Upper lobe of right lung (tissue), 1 donor: Measurements from ENCODE around the gene HYAL4. TPM values are rescaled to one million over a fixed set of nuclear protein-coding genes. Genes with fewer than 3 reads are reported as not detected.

Source experiments
- ATAC-seq: fragments of 200-7000 bp; cut with Tn5 transposase; one replicate; pipeline ENCODE4 v1.9.1; 2020; ENCODE audit warnings: mild to moderate bottlenecking, moderate library complexity
- DNase-seq: peaks from one replicate; pipeline ENCODE4 v3.0.0-alpha.2; 2020
- H3K27ac ChIP-seq: fragments of 200-600 bp; one replicate; pipeline ENCODE4 v1.8.0; 2022
- H3K27me3 ChIP-seq: fragments of 200-600 bp; one replicate; pipeline ENCODE4 v1.8.0; 2022; ENCODE audit warnings: mild to moderate bottlenecking
- H3K36me3 ChIP-seq: fragments of 200-600 bp; one replicate; pipeline ENCODE4 v1.8.0; 2022
- H3K4me1 ChIP-seq: fragments of 200-600 bp; one replicate; pipeline ENCODE4 v1.8.0; 2022
- H3K4me3 ChIP-seq: fragments of 200-600 bp; one replicate; pipeline ENCODE4 v1.8.0; 2022; ENCODE audit warnings: mild to moderate bottlenecking
- H3K9me3 ChIP-seq: fragments of 200-600 bp; one replicate; pipeline ENCODE4 v1.8.0; 2022
- intact Hi-C: fragments of 100-400 bp; cut with DNase I; formaldehyde crosslinking; loops from one replicate; pipeline ENCODE4 v1.11.0; 2022
- total RNA-seq: library from RNA; stranded (reverse); fragmentation: NEBNext Ultra II Directional; extraction: Animal tissue kit (Norgen Biotek cat#: 25700); gene quantifications from one replicate; pipeline ENCODE4 v1.2.1, GENCODE V29; 2021
- TF ChIP-seq, protein P1 (sequence below): fragments of 200-600 bp; IDR thresholded peaks from one replicate; pipeline ENCODE4 v1.8.0; 2022; ENCODE audit warnings: antibody characterized with exemption
- donor health status: DM: no; HTN: yes; CAD: no; lungs with severe emphysema.

HYAL4 gene
- total RNA-seq, 1 donor from 2014 or later = not detected

DNA sequence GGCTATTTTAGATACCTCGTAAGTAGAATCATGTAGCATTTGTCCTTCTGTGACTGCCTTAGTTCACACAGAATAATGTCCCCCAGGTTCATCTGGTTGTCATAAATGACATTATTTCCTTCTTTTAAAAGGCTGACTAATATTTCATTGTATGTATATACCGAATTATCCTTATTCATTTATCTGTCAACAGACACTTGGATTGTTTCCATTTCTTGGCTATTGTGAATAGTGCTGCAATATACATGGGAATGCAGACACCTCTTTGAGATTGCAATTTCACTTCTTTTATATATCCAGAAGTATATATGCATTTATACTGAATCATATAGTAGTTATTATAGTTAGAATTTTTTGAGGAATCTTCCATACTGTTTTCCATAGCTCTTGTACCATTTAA lies 24.1 kb upstream of the HYAL4 start:
- H3K27ac ChIP-seq = no peak overlapping the region
- intact Hi-C loops = no loop called here
- no peak overlapping the region for H3K4me3 ChIP-seq
- TF ChIP-seq, protein P1, sequence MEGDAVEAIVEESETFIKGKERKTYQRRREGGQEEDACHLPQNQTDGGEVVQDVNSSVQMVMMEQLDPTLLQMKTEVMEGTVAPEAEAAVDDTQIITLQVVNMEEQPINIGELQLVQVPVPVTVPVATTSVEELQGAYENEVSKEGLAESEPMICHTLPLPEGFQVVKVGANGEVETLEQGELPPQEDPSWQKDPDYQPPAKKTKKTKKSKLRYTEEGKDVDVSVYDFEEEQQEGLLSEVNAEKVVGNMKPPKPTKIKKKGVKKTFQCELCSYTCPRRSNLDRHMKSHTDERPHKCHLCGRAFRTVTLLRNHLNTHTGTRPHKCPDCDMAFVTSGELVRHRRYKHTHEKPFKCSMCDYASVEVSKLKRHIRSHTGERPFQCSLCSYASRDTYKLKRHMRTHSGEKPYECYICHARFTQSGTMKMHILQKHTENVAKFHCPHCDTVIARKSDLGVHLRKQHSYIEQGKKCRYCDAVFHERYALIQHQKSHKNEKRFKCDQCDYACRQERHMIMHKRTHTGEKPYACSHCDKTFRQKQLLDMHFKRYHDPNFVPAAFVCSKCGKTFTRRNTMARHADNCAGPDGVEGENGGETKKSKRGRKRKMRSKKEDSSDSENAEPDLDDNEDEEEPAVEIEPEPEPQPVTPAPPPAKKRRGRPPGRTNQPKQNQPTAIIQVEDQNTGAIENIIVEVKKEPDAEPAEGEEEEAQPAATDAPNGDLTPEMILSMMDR = no peak
- no peaks in the 10 kb centered on the region for H3K36me3 ChIP-seq
- H3K9me3 ChIP-seq = no peaks in the 10 kb centered on the region
- DNase-seq (no peak), ATAC-seq (no peak)
- H3K4me1 ChIP-seq = no peaks in the 10 kb centered on the region
- H3K27me3 ChIP-seq = no peaks in the 10 kb centered on the region

DNA sequence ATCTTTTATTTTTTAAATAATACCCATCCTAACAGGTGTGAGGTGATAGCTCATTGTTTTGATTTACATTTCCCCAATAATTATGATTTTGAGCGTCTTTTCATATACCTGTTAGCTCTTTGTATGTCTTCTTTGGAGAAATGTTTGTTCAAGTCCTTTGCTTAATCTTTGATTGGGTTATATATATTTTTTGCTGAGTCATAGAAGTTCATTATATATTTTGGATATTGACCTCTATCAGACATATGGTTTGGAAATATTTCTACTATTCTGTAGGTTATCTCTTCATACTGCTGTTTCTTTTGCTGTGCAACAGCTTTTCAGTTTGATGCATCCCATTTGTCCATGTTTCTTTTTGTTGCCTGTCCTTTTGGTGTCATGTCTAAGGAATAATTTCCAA lies 23.6 kb upstream of the HYAL4 start:
- no peak for ATAC-seq
- intact Hi-C loops = no loop called here
- TF ChIP-seq, protein P1 = no peak

GRCh38 chr7:123823898-123824753 lies 20.8 kb upstream of the HYAL4 start:
- TF ChIP-seq, protein P1 = no peak
- no peaks in the 10 kb centered on the region for H3K9me3 ChIP-seq
- intact Hi-C loops = no loop called here
- H3K27ac ChIP-seq = no peak overlapping the region
- DNase-seq (no peak), ATAC-seq (no peak)
- no peak overlapping the region for H3K4me3 ChIP-seq
- no peaks in the 10 kb centered on the region for H3K4me1 ChIP-seq
- no peaks in the 10 kb centered on the region for H3K36me3 ChIP-seq
- H3K27me3 ChIP-seq = no peaks in the 10 kb centered on the region

More for the DNA sequence above, 23.6 kb upstream of the HYAL4 start:
- H3K36me3 ChIP-seq = no peaks in the 10 kb centered on the region
- H3K4me3 ChIP-seq = no peak overlapping the region
- H3K4me1 ChIP-seq = no peaks in the 10 kb centered on the region
- no peak for DNase-seq
- no peaks in the 10 kb centered on the region for H3K27me3 ChIP-seq
- no peak overlapping the region for H3K27ac ChIP-seq
- H3K9me3 ChIP-seq = no peaks in the 10 kb centered on the region

- TF ChIP-seq, protein P1 = no peak
- Histone ChIP-seq H3K4me3 (no peak overlapping the region), H3K4me1 (no peaks in the 10 kb centered on the region), H3K36me3 (no peaks in the 10 kb centered on the region), H3K9me3 (no peaks in the 10 kb centered on the region), H3K27me3 (no peaks in the 10 kb centered on the region), H3K27ac (no peak overlapping the region)
- ATAC-seq (peak; percentile 84), DNase-seq (no peak)
- intact Hi-C loops = no loop called here
Measured at GRCh38 chr7:123824754-123825067, 20.3 kb upstream of the HYAL4 start.

DNA sequence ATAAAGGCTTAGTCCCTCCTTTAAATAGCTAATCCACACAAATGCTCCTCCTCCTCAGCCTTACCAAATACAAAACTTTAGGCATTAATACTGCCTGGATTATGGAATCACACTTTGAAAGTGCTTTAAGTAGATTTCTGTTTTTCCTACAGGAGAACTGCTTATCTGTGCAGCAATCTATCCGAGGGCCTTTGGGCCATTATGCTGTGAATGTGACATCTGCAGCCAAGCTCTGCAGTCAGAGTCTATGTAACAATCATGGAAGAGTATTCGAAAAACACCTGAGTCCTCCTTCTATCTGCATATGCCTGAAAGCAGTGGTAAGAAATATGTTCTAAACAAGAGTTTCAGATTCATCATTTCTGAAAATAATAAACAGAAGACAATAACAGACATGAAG lies 16.2 kb upstream of the HYAL4 start:
- Histone ChIP-seq H3K4me3 (no peak overlapping the region), H3K36me3 (no peaks in the 10 kb centered on the region), H3K9me3 (no peaks in the 10 kb centered on the region), H3K4me1 (no peaks in the 10 kb centered on the region), H3K27ac (no peak overlapping the region), H3K27me3 (no peaks in the 10 kb centered on the region)
- DNase-seq = no peak
- intact Hi-C loops = no loop called here
- ATAC-seq = no peak
- TF ChIP-seq, protein P1 = no peak
